GM18502 (cell line): Measurements from ENCODE around the gene SGTA.

ENCODE experiments used
- ATAC-seq: cut with Tn5 transposase; IDR thresholded peaks from one replicate; pipeline ENCODE4 v1.9.1; 2021; ENCODE audit warnings: mild to moderate bottlenecking; ENCODE audit not compliant: unreplicated experiment, poor library complexity

Gene SGTA

DNA sequence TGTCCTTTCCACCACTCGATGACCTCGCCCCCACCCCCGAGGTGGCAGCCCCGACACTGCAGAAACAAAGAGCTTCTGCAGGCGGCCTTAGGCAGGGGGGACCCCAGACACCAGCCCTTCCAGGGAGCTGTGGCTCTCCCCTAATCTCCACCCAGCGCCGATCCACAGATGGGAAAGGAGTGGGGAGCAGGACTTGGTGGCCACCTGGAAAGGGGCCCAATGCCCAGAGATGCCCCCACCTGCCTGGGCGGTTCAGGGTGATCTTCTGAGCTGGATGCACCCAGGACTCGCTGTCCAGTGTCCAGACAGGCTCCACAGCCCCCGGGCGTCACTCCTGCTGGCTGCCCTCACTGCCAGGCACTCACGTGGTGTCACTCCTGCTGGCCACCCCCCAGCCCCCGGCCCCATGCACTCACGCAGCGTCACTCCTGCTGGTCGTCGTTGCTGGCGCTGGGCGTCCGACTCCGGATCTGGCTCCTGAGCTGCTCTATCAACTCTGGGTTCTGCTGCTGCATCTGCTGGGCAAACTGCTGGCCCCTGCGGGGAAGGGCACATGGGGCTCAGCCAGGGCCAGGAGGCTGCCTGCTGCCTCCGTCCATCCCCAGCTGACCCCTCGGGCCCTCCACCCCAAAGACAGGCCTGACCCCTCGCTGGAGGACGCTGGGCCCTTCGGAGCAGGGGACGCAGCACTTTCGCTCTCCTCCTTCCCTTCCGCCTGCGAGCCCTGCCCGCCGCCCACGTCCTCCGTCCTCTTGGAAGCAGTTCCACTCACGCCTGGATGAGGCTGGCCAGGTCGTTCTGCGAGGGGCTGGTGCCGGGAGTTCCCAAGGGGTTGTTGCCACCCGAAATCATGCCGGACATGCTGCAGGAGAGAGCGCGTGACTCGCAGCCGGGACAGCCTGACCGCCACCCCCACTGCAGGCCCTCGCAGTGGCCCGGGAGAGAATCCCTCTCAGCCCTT lies 25.9 kb downstream of the SGTA start:
- ATAC-seq, result no peak

DNA sequence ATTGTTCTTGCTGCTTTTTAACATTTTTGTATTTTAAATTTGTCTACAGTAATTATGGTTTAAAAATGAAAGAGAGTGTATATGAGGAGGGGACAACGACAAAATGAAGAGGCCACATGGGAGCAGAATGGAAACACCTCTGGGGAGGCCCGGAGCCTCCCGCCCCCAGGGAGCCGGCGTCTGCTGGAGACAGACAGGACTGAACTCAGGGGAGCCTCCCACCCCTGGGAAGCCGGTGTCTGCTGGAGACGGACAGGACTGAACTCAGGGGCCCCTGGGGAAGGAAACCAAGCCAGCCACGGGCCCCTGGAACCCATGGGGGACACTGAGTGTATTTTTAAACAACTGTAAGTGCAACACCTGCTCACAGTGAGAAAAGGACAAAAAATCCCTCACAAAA lies 26.6 kb downstream of the SGTA start:
- ATAC-seq, result no peak

- no peak for ATAC-seq
Observed at GRCh38 chr19:2755811-2756210, 27.3 kb downstream of the SGTA start.

GRCh38 chr19:2755448-2755705 lies 27.7 kb downstream of the SGTA start:
- ATAC-seq, result no peak

GRCh38 chr19:2754659-2755447 lies 28.2 kb downstream of the SGTA start:
- ATAC-seq, result no peak

DNA sequence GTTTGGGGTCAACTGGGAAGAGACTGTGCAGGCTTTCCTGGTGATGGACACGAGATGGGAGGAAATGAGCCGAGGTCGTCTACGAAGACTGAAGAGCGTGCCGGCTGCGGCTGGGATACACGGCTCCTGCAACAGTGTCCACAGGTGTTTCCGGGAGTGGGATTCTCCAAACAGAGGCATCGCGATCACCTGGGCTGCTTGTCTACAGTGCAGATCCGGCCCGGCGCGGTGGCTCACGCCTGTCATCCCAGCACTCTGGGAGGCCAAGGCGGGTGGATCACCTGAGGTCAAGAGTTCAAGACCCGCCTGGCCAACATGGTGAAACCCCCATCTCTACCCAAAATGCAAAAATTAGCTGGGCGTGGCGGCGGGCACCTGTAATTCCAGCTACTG lies 31.6 kb downstream of the SGTA start:
- no peak for ATAC-seq

GRCh38 chr19:2750808-2751437 lies 32.1 kb downstream of the SGTA start:
- no peak for ATAC-seq

- no peak for ATAC-seq
Observed at GRCh38 chr19:2747349-2747748, 35.7 kb downstream of the SGTA start.

DNA sequence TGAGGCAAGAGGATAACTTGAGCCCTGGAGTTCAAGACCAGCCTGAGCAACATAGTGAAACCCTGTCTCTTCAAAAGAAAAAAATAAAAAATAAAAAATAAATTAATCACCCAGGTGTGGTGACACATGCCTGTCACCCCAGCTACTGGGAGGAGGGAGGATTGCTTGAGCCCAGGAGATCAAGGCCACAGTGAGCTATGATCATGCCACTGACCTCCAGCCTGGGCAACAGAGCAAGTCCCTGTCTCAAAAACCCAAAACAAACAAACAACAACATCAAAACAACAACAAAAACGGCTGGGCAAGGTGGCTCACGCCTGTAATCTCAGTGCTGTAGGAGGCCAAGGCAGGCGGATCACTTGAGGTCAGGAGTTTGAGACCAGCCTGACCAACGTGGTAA lies 39.0 kb downstream of the SGTA start:
- ATAC-seq, result no peak

- no peak for ATAC-seq
Observed at GRCh38 chr19:2743099-2743498, 40.0 kb downstream of the SGTA start.

DNA sequence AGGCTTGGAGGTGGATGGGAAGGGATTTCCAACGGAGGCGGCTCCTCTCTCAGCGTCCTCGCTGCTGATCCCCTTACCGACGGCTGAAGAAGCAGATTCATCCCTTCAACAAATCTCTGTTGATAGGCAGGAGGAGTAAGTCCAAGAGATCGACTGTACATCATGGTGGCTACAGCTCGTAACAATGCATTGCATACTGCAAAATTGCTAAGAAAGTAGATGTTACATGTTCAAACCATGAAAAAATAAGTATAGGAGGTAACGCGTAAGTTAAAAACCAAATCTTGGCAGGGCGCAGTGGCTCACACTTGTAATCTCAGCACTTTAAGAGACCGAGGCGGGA lies 42.8 kb downstream of the SGTA start:
- ATAC-seq, result no peak

GRCh38 chr19:2739602-2740313 lies 43.3 kb downstream of the SGTA start, which contains the start of gene SLC39A3:
Gene SLC39A3 (minus strand): TSS chr19:2740017. CDS start chr19:2737257, 2,760 bp downstream.
- ATAC-seq, result peak; percentile 95

GRCh38 chr19:2736550-2737190 lies 46.4 kb downstream of the SGTA start:
- no peak for ATAC-seq

DNA sequence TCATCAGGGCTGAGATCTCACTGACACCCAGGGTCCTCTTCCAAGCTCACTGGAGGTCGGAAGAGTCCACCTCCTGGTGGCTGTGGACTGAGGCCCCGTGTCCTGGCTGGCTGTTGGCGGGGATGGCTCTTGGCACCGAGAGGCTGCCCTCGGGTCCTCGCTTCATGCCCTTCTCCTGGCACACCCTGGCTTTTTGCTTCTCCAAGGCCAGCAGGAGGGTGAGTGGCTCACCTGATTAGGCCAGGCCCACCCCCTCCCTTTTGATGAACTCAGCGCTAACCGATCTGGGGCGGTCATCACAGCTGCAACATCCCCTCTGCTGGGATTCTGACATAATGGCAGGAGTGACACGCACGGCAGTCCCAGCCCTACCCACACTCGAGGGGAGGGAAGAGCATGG lies 47.7 kb downstream of the SGTA start:
- ATAC-seq, result no peak

DNA sequence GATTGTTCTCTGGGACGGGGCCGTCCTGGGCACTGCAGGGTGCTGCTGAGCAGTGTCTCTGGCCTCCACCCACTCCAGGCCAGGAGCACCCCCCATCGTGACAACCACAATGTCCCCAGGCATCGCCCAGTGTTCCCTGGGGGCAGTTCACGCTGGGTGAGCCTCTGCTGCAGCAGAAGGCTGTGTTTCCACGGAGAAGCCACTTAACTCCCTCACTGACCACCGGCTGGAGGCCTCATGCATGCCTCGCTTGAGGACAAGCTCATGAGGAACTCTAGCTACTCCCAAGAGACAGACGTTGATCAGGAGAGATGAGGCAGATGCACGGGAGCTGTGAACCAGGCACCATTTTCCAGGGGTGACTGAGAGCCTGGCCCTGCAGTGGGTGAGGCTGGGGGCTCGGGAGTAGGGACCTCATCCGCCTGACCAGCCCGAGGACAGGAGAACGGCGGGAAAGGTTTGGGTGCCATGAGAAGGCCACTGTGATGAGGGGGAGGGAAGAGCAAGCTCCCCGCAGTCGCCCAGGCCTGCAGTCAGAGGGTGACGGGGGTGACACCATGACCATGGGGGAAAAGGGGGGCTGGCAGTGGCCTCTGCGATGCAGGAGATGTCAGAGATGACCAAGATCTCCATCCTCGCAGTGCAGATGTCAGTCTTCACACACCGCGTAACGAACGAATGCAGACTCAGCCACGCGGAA lies 48.3 kb downstream of the SGTA start:
- ATAC-seq, result no peak

DNA sequence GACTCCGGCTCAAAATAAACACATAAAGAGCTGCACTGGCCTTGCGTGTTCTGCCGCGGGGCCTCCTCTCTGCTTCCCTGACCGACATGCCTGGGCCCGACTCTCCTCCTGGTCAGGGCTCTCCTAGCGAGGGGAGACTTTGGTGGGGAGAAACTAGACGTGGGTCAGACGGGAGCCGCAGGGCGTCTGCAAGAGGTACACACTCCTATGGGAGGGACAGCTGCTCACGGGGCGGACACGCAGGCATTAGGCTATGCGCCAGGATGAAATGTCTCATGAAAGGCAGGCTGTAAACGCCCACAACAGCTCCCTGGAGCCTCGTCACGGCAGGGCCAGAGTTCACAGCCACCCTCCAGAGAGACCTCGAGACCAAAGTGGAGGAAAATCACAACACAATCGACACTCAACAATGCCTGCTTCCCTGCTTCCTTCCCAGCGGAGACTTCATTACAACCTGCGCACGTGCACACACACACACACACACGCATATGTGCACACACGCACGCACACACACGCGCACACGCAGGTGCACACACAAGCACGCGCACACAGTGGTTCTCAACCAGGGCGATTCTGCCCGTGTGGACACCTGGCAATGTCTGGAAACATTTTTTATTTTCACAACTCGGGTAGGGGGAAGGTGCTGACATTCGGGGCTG lies 49.0 kb downstream of the SGTA start:
- ATAC-seq, result no peak

GRCh38 chr19:2732883-2733282 lies 50.2 kb downstream of the SGTA start:
- ATAC-seq, result no peak

GRCh38 chr19:2732157-2732725 lies 50.8 kb downstream of the SGTA start:
- ATAC-seq, result no peak
